Stimulated activated CD4-positive, alpha-beta T cell treated with anti-CD3 and anti-CD28 coated beads, TNF-alpha, amount 100 ng/mL, for 48 hours (primary cell): ENCODE data around the gene ZNF662.

ENCODE experiments used
- DNase-seq, 3 donors: peaks; one replicate each; pipeline ENCODE4 v3.0.0-alpha.2; 2020; ENCODE audit warnings: low read depth in 3 of 3

ZNF662 gene

DNA sequence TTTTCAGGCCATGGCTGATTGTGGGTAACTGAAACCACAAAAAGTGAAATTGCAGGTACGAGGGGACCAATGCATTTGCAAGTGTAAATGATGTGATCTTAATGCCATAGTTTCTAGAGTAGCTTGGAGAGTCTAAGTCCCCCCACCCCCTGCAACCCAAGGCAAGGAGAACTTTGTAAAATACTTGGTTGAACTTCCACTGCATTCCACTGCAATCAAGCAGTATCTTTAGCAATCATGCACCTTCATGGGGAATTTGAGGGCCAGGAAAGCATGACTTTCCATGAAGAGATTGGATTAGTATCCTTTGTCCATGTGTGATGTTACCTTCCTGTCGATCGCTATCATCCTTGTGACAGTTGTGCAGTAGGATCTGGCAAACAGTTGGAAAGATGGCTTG lies 18.9 kb upstream of the ZNF662 start:
- DNase-seq: no peak

- no peak for DNase-seq
These were observed 14.9 kb upstream of the ZNF662 start for GRCh38 chr3:42891042-42891441.

DNA sequence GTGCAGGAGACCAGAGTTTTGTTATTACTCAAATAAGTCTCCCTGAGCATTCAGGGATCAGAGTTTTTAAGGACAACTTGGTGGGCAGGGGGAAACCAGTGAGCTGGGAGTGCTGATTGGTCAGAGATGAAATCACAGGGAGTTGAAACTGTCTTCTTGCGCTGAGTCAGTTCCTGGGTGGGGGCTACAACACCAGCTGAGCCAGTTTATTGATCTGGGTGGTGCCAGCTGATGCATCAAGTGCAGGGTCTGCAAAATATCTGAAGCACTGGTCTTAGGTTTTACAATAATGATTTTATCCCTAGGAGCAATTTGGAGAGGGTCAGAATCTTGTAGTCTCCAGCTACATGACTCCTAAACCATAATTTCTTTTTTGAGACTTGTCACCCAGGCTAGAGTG lies 13.8 kb upstream of the ZNF662 start:
- no peak for DNase-seq

DNA sequence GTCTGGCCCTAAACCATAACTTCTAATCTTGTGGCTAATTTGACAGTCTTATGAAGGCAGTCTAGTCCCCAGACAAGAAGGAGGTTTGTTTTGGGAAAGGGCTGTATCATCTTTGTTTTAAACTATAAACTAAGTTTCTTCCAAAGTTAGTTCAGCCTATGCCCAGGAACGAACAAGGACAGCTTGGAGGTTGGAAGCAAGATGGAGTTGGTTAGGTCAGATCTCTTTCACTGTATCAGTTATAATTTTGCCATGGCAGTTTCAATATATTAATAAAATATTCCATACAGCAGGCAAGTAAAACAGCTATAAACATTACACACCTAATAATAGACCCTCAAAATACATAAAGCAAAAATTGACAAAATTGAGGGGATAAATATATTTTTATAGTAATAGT lies 13.1 kb upstream of the ZNF662 start:
- DNase-seq: no peak

DNA sequence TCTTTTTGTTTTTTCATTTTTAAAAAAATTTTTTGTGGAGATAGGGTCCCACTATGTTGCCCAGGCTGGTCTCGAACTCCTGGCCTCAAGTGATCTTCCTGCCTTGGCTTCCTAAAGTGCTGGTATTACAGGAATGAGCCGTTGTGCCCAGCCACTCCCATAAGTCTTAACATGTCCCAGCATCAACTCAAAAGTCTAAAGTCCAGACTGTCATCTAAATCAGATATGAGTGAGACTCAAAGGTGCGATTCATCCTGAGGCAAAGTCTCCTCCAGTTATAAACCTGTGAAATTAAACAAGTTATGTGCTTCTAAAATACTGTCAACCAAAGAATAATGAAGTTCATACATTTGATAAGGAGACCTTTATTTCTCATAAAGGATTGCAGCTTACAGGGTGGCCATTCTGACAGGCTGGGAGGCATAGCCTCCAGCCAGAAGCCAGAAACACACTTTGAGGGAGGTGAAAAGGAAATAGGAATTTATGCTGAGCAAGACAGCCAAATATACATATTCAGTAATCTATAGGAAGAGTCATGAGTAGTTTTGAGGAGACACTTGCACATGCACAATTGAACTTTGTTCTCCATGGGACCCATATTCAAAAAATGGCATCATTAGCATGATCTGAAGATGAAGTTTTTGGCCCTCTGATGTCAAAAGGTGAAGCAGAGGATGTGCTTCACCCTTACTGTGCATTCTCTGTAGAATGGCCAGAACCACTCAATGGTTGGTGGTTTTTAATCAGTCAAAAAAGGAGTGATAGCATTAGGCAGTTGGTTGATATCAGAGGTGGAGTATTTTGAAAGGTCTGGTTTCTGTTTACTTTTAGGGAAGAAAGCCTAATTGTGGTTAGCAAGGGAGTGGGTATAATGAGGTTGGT lies 11.0 kb upstream of the ZNF662 start:
- no peak for DNase-seq

DNA sequence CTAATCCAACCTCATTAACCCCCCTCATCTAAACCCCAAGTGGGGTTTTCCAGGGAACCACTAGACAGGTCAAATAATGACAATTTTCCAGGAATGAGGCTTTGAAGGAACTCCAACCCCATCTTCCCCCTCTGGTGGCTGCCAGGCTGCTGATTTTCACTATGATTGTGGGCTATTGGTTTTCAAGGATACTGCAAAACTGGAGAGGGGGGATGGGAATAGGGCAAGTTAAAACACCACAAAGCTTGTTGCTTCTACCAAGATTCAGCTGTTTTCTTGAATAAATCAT lies 10.4 kb upstream of the ZNF662 start:
- no peak for DNase-seq

DNA sequence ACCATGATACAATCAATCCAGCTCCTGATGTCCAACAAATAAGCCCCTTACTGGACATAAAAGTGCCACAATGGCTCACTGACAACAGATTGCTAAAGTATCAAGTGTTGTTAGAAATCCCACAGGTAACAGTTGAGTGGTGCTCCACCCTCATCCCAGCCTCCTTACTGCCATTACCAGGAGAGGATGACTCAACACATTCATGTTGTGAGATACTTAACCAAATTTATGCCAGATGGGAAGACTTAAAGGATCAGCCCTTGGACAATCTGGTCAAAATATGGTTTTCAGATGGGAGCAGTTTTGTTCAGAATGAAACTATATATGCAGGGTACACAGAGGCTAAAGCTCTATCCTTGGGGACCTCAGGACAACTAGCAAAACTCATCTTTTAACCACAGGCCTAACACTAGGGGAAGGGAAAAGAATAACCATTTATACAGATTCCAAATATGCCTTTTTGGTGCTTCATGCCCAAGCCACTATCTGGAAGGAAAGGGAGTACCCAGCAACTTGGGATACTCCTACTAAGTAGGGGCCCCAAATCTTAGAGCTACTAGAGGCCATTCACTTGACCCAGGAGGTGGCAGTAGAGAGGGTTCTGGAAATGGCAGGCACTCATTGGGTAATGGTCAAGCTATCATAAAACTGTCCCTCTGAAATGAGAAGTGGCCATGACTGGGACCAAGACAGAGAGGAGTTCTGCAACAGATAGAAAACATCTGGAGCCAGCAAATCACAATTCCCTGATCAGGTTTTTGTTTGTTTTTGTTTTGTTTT lies 6.9 kb upstream of the ZNF662 start:
- DNase-seq: no peak

DNA sequence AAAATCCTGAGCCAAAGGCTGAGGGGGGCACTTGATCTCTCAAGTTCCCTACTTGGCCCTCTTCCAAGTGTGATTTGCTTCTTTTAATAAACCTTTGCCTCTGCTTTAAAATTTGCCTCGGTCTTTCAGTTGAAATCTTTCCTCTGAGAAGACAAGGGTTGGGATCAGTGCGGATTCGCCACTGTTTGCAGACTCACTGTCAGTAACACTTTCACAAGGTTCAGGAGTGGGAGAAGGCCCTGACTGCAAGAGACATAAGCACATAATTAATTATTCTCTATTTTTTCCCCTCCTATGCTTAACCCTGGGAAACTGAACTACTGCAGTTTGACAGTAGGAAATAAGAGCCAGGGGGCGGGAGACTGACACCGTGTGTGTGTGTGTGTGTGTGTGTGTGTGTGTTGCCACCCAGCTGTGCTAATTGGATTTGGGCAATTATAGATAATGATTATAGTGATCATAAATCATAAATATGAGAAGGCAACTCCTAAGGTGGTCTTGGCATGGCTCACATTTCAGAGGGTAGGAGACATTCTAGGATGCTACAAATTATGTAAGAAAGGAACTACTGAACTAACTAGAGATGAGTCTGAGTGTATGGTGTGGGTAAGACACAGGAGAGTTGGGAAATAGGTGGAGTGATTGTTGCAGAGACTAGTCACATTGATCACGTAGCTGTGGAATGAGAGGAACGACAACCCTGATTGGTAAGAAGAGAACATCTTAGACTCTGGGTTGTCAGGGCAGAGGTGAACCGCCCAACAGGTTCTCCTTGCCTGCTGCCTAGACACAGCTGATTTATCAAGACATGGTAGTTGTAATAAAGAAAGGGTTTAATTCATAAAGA lies 5.5 kb upstream of the ZNF662 start:
- DNase-seq: no peak

DNA sequence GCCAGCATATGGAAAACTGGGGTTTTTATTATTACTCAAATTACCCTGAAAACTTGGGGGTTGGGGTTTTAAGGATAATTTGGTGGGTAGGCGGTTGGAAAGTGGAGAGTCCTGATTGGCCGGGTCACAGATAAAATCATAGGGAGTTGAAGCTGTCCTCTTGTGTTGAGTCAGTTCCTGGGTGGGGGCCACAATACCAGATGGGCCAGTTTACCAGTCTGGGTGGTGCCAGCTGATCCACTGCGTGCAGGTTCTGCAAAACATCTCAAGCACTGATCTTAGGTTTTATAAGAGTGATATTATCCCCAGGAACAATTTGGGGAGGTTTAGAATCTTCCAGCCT lies 4.9 kb upstream of the ZNF662 start:
- no peak for DNase-seq

- no peak for DNase-seq
These were observed 3.7 kb upstream of the ZNF662 start for GRCh38 chr3:42902257-42902656.

GRCh38 chr3:42904076-42904475 lies 1.9 kb upstream of the ZNF662 start:
- no peak for DNase-seq

GRCh38 chr3:42905740-42906069 lies 237 bp upstream of the ZNF662 start:
- DNase-seq: no peak

- DNase-seq: no peak
These were observed 874 bp downstream of the ZNF662 start for GRCh38 chr3:42906848-42907183.

DNA sequence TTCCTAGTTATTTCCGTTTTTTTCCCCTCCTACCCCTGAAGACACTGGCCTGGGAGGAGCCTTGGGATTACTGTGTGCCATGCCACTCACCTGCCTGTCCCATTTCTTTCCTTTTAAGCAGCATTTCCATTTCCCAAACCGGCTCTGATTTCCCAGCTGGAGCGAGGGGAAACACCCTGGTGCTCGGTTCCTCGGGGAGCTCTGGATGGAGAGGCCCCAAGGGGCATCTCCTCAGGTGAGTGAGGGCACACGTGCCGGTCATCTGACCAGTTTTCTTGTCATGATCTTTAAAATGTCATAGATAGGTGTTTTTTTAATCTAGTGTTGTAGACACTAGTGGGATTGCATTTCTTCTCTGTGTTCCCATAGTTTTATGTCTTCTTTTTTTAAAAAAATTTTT lies 2.7 kb downstream of the ZNF662 start:
- DNase-seq: no peak

DNA sequence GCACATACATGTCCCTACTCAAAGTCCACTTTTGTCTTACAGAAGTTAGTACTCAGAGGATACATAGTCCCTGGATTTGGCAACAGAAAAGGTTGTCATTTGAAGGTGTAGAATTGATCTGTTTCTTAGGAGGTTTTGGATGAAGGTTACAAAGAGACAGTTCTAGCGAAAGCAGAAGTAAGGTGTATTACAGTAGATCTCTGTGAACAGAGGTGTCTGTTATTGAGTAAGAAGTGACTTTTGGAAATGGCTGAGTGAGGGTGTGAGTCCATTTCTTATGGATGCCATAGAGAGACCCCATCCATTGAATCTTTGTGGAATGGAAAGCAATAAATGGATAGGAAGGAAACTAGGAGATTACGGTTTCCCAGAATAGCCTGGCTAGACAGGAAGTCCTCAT lies 5.6 kb downstream of the ZNF662 start:
- no peak for DNase-seq

DNA sequence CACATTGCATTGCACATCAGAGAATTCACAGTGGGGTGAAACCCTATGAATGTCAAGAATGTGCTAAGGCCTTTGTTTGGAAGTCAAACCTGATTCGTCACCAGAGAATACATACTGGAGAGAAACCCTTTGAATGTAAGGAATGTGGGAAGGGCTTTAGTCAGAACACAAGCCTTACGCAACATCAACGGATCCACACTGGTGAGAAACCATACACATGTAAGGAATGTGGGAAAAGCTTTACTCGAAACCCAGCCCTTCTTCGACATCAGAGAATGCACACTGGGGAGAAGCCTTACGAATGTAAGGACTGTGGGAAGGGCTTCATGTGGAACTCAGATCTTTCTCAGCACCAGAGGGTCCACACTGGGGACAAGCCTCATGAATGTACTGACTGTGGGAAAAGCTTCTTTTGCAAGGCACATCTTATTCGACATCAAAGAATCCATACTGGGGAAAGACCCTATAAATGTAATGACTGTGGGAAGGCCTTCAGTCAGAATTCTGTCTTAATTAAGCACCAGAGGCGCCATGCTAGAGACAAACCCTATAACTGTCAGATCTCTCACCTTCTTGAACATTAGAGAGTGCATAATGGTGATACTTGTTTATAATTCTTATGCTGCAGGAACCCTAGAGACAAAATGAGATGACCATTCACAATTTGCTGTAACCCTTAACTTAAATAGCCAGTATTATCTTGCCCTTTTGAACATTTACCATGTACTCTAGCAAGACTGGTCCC lies 9.0 kb downstream of the ZNF662 start:
- no peak for DNase-seq

- DNase-seq: no peak
These were observed 17.7 kb downstream of the ZNF662 start for GRCh38 chr3:42923606-42924005.

- DNase-seq: no peak
These were observed 20.4 kb downstream of the ZNF662 start for GRCh38 chr3:42926310-42926709.

- DNase-seq: no peak
These were observed 28.2 kb downstream of the ZNF662 start for GRCh38 chr3:42934111-42934510.

- no peak for DNase-seq
These were observed 29.0 kb downstream of the ZNF662 start for GRCh38 chr3:42934910-42935309.

DNA sequence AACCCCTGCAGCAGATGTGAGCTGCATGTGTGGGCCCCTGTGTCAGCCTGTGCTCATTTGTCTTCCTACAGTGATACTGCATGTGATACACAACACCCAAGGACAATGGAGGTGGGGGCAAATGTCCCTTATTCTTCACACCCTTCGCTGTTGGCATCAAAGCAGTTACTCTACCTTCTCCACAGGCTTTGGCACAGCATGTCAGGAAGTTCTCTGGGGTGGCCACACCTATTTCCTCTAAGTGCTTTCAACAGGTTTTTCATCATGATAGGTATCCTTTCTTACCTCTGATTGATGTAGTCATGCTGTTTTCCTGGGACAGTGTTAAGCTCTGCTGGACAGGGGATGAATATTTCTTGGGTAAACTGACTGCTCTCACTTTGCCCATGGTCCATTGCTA lies 29.5 kb downstream of the ZNF662 start:
- no peak for DNase-seq
